GM18519 (cell line): ENCODE measurements around the gene OGFR.
"Not testable (repeated sequence)": the region's sequence is repeated elsewhere in the genome, so short reads cannot be mapped to it uniquely, and the experiment has no call there.

ENCODE experiments used
- ATAC-seq: cut with Tn5 transposase; IDR thresholded peaks from one replicate; pipeline ENCODE4 v1.9.1; 2021; ENCODE audit warnings: mild to moderate bottlenecking, moderate library complexity; ENCODE audit not compliant: unreplicated experiment, low FRiP score

Gene OGFR

GRCh38 chr20:62853304-62853703 lies 48.7 kb downstream of the OGFR start:
- ATAC-seq = not testable (repeated sequence)

GRCh38 chr20:62854121-62854520 lies 49.5 kb downstream of the OGFR start:
- ATAC-seq = no peak

GRCh38 chr20:62855120-62855519 lies 50.5 kb downstream of the OGFR start:
- no peak for ATAC-seq

GRCh38 chr20:62856931-62857619 lies 52.4 kb downstream of the OGFR start:
- no peak for ATAC-seq

GRCh38 chr20:62858058-62858830 lies 53.6 kb downstream of the OGFR start:
- no peak for ATAC-seq

- no peak for ATAC-seq
Measured at GRCh38 chr20:62859721-62860120, 55.1 kb downstream of the OGFR start.

GRCh38 chr20:62860391-62860923 lies 55.8 kb downstream of the OGFR start:
- ATAC-seq = no peak

GRCh38 chr20:62860924-62861691 lies 56.5 kb downstream of the OGFR start:
- no peak for ATAC-seq

- no peak for ATAC-seq
Measured at GRCh38 chr20:62861726-62862336, 57.2 kb downstream of the OGFR start, which contains the start of gene TCFL5. Gene TCFL5 (minus strand): TSS chr20:62861822. CDS start chr20:62861670, 152 bp downstream.
